ENCODE results near the gene FAM81A. TPM values are rescaled to one million over a fixed set of nuclear protein-coding genes. Genes with fewer than 3 reads are reported as not detected.
"Not testable (repeated sequence)": the region's sequence is repeated elsewhere in the genome, so short reads cannot be mapped to it uniquely, and the experiment has no call there.

The FAM81A gene
- total RNA-seq, 1 experiment from 2014 or later, result not detected

- H3K4me3 ChIP-seq (ENCODE audit: low read length), result no peak overlapping the region
- no peaks in the 10 kb centered on the region for H3K36me3 ChIP-seq (ENCODE audit: insufficient read depth, low read length)
- H3K4me1 ChIP-seq (ENCODE audit: low read length), result peaks cover 15% of the 10 kb centered on the region
- no peak for DNase-seq
- H3K9me3 ChIP-seq (ENCODE audit: low read length), result no peaks in the 10 kb centered on the region
- no peak overlapping the region for H3K4me2 ChIP-seq (ENCODE audit: low read depth, low read length, poor library complexity, severe bottlenecking)
- H3K79me2 ChIP-seq (ENCODE audit: low read length), result no peaks in the 10 kb centered on the region
- no peak overlapping the region for H2AFZ ChIP-seq (ENCODE audit: low read length)
- H3K9me2 ChIP-seq (replicated peaks; ENCODE audit: insufficient read depth, low read length), result no peaks in the 10 kb centered on the region
- H4K20me1 ChIP-seq (ENCODE audit: insufficient read depth, low read depth, low read length), result no peaks in the 10 kb centered on the region
- no peaks in the 10 kb centered on the region for H3K27me3 ChIP-seq (ENCODE audit: low read length)
- no peak overlapping the region for H3K9ac ChIP-seq (ENCODE audit: low read length)
- no peak overlapping the region for H3K27ac ChIP-seq (ENCODE audit: low read length)
Measured at GRCh38 chr15:59519329-59519728, 81.3 kb downstream of the FAM81A start.

- Histone ChIP-seq H3K9me3 (ENCODE audit: low read length) (no peaks in the 10 kb centered on the region), H3K4me1 (ENCODE audit: low read length) (peaks cover 13% of the 10 kb centered on the region), H3K36me3 (ENCODE audit: insufficient read depth, low read length) (no peaks in the 10 kb centered on the region), H3K4me3 (ENCODE audit: low read length) (no peak overlapping the region), H4K20me1 (ENCODE audit: insufficient read depth, low read depth, low read length) (no peaks in the 10 kb centered on the region), H3K4me2 (ENCODE audit: low read depth, low read length, poor library complexity, severe bottlenecking) (no peak overlapping the region), H3K27me3 (ENCODE audit: low read length) (no peaks in the 10 kb centered on the region), H2AFZ (ENCODE audit: low read length) (no peak overlapping the region), H3K27ac (ENCODE audit: low read length) (no peak overlapping the region), H3K79me2 (ENCODE audit: low read length) (no peaks in the 10 kb centered on the region), H3K9ac (ENCODE audit: low read length) (no peak overlapping the region), H3K9me2 (replicated peaks; ENCODE audit: insufficient read depth, low read length) (no peaks in the 10 kb centered on the region)
- DNase-seq, result no peak
Measured at GRCh38 chr15:59521443-59521842, 83.5 kb downstream of the FAM81A start.

GRCh38 chr15:59522988-59523461, 85.0 kb downstream of the FAM81A start:
- H3K9me2 ChIP-seq (replicated peaks; ENCODE audit: insufficient read depth, low read length), result no peaks in the 10 kb centered on the region
- H3K27me3 ChIP-seq (ENCODE audit: low read length), result no peaks in the 10 kb centered on the region
- H3K36me3 ChIP-seq (ENCODE audit: insufficient read depth, low read length), result no peaks in the 10 kb centered on the region
- no peak overlapping the region for H2AFZ ChIP-seq (ENCODE audit: low read length)
- no peak overlapping the region for H3K27ac ChIP-seq (ENCODE audit: low read length)
- DNase-seq, result no peak
- H4K20me1 ChIP-seq (ENCODE audit: insufficient read depth, low read depth, low read length), result no peaks in the 10 kb centered on the region
- no peak overlapping the region for H3K9ac ChIP-seq (ENCODE audit: low read length)
- H3K4me3 ChIP-seq (ENCODE audit: low read length), result no peak overlapping the region
- H3K4me2 ChIP-seq (ENCODE audit: low read depth, low read length, poor library complexity, severe bottlenecking), result no peak overlapping the region
- no peaks in the 10 kb centered on the region for H3K4me1 ChIP-seq (ENCODE audit: low read length)
- no peaks in the 10 kb centered on the region for H3K9me3 ChIP-seq (ENCODE audit: low read length)
- no peaks in the 10 kb centered on the region for H3K79me2 ChIP-seq (ENCODE audit: low read length)

- DNase-seq, result no peak
- H3K9me3 ChIP-seq (ENCODE audit: low read length), result no peaks in the 10 kb centered on the region
- H4K20me1 ChIP-seq (ENCODE audit: insufficient read depth, low read depth, low read length), result no peaks in the 10 kb centered on the region
- H3K9ac ChIP-seq (ENCODE audit: low read length), result no peak overlapping the region
- H3K4me1 ChIP-seq (ENCODE audit: low read length), result no peaks in the 10 kb centered on the region
- H3K79me2 ChIP-seq (ENCODE audit: low read length), result no peaks in the 10 kb centered on the region
- H3K9me2 ChIP-seq (replicated peaks; ENCODE audit: insufficient read depth, low read length), result no peaks in the 10 kb centered on the region
- no peak overlapping the region for H2AFZ ChIP-seq (ENCODE audit: low read length)
- H3K27me3 ChIP-seq (ENCODE audit: low read length), result no peaks in the 10 kb centered on the region
- no peaks in the 10 kb centered on the region for H3K36me3 ChIP-seq (ENCODE audit: insufficient read depth, low read length)
- no peak overlapping the region for H3K4me3 ChIP-seq (ENCODE audit: low read length)
- no peak overlapping the region for H3K4me2 ChIP-seq (ENCODE audit: low read depth, low read length, poor library complexity, severe bottlenecking)
- H3K27ac ChIP-seq (ENCODE audit: low read length), result no peak overlapping the region
Measured at GRCh38 chr15:59523702-59524101, 85.7 kb downstream of the FAM81A start.

- H3K36me3 ChIP-seq (ENCODE audit: insufficient read depth, low read length), result no peaks in the 10 kb centered on the region
- no peaks in the 10 kb centered on the region for H3K27me3 ChIP-seq (ENCODE audit: low read length)
- no peak overlapping the region for H3K4me2 ChIP-seq (ENCODE audit: low read depth, low read length, poor library complexity, severe bottlenecking)
- DNase-seq, result no peak
- H3K79me2 ChIP-seq (ENCODE audit: low read length), result no peaks in the 10 kb centered on the region
- no peak overlapping the region for H2AFZ ChIP-seq (ENCODE audit: low read length)
- H4K20me1 ChIP-seq (ENCODE audit: insufficient read depth, low read depth, low read length), result no peaks in the 10 kb centered on the region
- H3K27ac ChIP-seq (ENCODE audit: low read length), result no peak overlapping the region
- H3K4me3 ChIP-seq (ENCODE audit: low read length), result no peak overlapping the region
- H3K9me3 ChIP-seq (ENCODE audit: low read length), result no peaks in the 10 kb centered on the region
- H3K4me1 ChIP-seq (ENCODE audit: low read length), result no peaks in the 10 kb centered on the region
- H3K9me2 ChIP-seq (replicated peaks; ENCODE audit: insufficient read depth, low read length), result no peaks in the 10 kb centered on the region
- H3K9ac ChIP-seq (ENCODE audit: low read length), result no peak overlapping the region
Measured at GRCh38 chr15:59524331-59524731, 86.3 kb downstream of the FAM81A start.

- not testable (repeated sequence) for H3K4me3 ChIP-seq (ENCODE audit: low read length); H3K27me3 ChIP-seq (ENCODE audit: low read length); H3K36me3 ChIP-seq (ENCODE audit: insufficient read depth, low read length); H3K4me1 ChIP-seq (ENCODE audit: low read length); H3K9me2 ChIP-seq (replicated peaks; ENCODE audit: insufficient read depth, low read length); H3K4me2 ChIP-seq (ENCODE audit: low read depth, low read length, poor library complexity, severe bottlenecking); DNase-seq; H3K27ac ChIP-seq (ENCODE audit: low read length); H3K9ac ChIP-seq (ENCODE audit: low read length); H4K20me1 ChIP-seq (ENCODE audit: insufficient read depth, low read depth, low read length); H3K79me2 ChIP-seq (ENCODE audit: low read length); H2AFZ ChIP-seq (ENCODE audit: low read length); H3K9me3 ChIP-seq (ENCODE audit: low read length)
Measured at GRCh38 chr15:59526466-59526865, 88.5 kb downstream of the FAM81A start.

GRCh38 chr15:59528429-59528828, 90.4 kb downstream of the FAM81A start:
- Histone ChIP-seq H3K36me3 (ENCODE audit: insufficient read depth, low read length) (no peaks in the 10 kb centered on the region), H3K79me2 (ENCODE audit: low read length) (no peaks in the 10 kb centered on the region), H3K9me2 (replicated peaks; ENCODE audit: insufficient read depth, low read length) (no peaks in the 10 kb centered on the region), H3K27ac (ENCODE audit: low read length) (no peak overlapping the region), H3K9me3 (ENCODE audit: low read length) (no peaks in the 10 kb centered on the region), H3K4me3 (ENCODE audit: low read length) (no peak overlapping the region), H2AFZ (ENCODE audit: low read length) (no peak overlapping the region), H3K4me1 (ENCODE audit: low read length) (peaks cover 5% of the 10 kb centered on the region), H3K9ac (ENCODE audit: low read length) (no peak overlapping the region), H3K4me2 (ENCODE audit: low read depth, low read length, poor library complexity, severe bottlenecking) (no peak overlapping the region), H4K20me1 (ENCODE audit: insufficient read depth, low read depth, low read length) (no peaks in the 10 kb centered on the region), H3K27me3 (ENCODE audit: low read length) (no peaks in the 10 kb centered on the region)
- no peak for DNase-seq

GRCh38 chr15:59528961-59529402, 91.0 kb downstream of the FAM81A start:
- no peaks in the 10 kb centered on the region for H3K79me2 ChIP-seq (ENCODE audit: low read length)
- H3K36me3 ChIP-seq (ENCODE audit: insufficient read depth, low read length), result no peaks in the 10 kb centered on the region
- H3K9ac ChIP-seq (ENCODE audit: low read length), result no peak overlapping the region
- H3K9me2 ChIP-seq (replicated peaks; ENCODE audit: insufficient read depth, low read length), result no peaks in the 10 kb centered on the region
- no peaks in the 10 kb centered on the region for H4K20me1 ChIP-seq (ENCODE audit: insufficient read depth, low read depth, low read length)
- no peaks in the 10 kb centered on the region for H3K9me3 ChIP-seq (ENCODE audit: low read length)
- H3K4me1 ChIP-seq (ENCODE audit: low read length), result peaks cover 5% of the 10 kb centered on the region
- no peak overlapping the region for H3K4me3 ChIP-seq (ENCODE audit: low read length)
- H3K27me3 ChIP-seq (ENCODE audit: low read length), result no peaks in the 10 kb centered on the region
- peak; percentile 85 for DNase-seq
- H3K27ac ChIP-seq (ENCODE audit: low read length), result no peak overlapping the region
- H2AFZ ChIP-seq (ENCODE audit: low read length), result no peak overlapping the region
- H3K4me2 ChIP-seq (ENCODE audit: low read depth, low read length, poor library complexity, severe bottlenecking), result no peak overlapping the region
